Measurements from ENCODE around the gene KLHL17. TPM values are rescaled to one million over a fixed set of nuclear protein-coding genes. Genes with fewer than 3 reads are reported as not detected.

Gene KLHL17
- total and polyA plus RNA-seq, 9 of the 15 experiments (the other 6 are each of a cell fraction or from before 2014, with no cell fraction given) = 0.14 to 84.8 (median 13.0) TPM

DNA sequence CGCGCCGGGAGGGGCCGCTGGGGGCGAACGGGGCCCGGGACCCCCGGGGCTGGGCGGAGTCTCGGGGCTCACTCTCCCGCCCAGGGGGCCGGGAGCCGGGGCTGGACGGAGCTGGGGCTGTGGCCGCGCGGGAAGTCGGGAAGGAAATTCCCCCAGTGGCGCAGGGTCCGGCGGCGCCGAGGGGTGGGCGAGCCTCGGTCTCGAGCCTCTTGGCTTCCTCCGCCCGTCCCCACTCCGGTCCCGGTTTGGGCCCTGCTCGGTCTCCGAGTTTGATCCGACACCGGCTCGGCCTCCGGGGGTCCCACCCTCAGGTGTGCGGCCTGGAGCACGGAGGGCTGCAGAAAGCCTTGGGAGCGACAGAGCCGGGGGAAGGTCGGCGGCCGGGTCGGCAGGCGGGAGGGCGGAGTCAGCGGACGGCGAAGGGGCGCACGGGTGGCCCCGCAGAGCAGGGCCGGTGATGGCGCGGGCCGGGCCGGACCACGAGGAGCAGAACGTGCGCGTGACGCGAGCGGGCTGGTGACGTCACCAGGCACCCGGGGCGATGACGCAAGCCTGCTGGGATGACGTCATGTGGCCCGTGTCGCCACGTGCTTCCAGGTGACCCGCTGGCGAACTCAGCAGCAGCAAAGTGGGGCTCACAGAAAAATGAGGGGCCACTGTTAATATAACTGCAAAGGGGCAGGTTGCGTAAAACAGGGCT is 40.1 kb downstream of the KLHL17 start (continued):
- TF ChIP-seq RFX1 (IDR thresholded peaks at IDR 0.05) (no peak), CHD1 (IDR thresholded peaks at IDR 0.05; ENCODE audit: low read length) (peak; percentile 42), ELF1 (tag; IDR thresholded peaks at IDR 0.05) (no peak), NR3C1 (CRISPR knock-in tag; IDR thresholded peaks at IDR 0.05) (peak; percentile 99), SUPT5H (IDR thresholded peaks at IDR 0.05) (peak; percentile 81), RBM22 (IDR thresholded peaks at IDR 0.05; ENCODE audit: low read depth, low read length, poor library complexity, severe bottlenecking) (peak; percentile 39), ZNF124 (CRISPR knock-in tag; IDR thresholded peaks at IDR 0.05) (peak; percentile 95), KDM1A (IDR thresholded peaks at IDR 0.05) (peak; percentile 59 to 83; a peak in 3 of 4 replicates), PTRF (tag; IDR thresholded peaks at IDR 0.05) (no peak), XRCC4 (IDR thresholded peaks at IDR 0.05; ENCODE audit: extremely low read depth, insufficient read depth, insufficient read length) (no peak), ZNF589 (CRISPR knock-in tag; IDR thresholded peaks at IDR 0.05; ENCODE audit: low read depth) (peak; percentile 50; the same call in 1 of the 2 replicates), ZC3H4 (CRISPR knock-in tag; IDR thresholded peaks at IDR 0.05; ENCODE audit: borderline replicate concordance) (peak; percentile 92), FOXK1 (CRISPR knock-in tag; IDR thresholded peaks at IDR 0.05; ENCODE audit: borderline replicate concordance) (peak; percentile 96), EP300 (IDR thresholded peaks at IDR 0.05; ENCODE audit: low read length) (peak; percentile 18; the same call in 1 of the 2 replicates), TCF7L2 (IDR thresholded peaks at IDR 0.05; ENCODE audit: low read depth, low read length) (no peak), CEBPG (CRISPR knock-in tag; IDR thresholded peaks at IDR 0.05) (peak; percentile 98), CEBPG (tag; conservative IDR thresholded peaks at IDR 0.05 in 1 of 2, IDR thresholded peaks at IDR 0.05 in 1 of 2) (peak; percentile 97)
- TF ChIP-seq, protein P1, sequence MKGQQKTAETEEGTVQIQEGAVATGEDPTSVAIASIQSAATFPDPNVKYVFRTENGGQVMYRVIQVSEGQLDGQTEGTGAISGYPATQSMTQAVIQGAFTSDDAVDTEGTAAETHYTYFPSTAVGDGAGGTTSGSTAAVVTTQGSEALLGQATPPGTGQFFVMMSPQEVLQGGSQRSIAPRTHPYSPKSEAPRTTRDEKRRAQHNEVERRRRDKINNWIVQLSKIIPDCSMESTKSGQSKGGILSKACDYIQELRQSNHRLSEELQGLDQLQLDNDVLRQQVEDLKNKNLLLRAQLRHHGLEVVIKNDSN (CRISPR knock-in tag; IDR thresholded peaks at IDR 0.05) = peak; percentile 96
- TF ChIP-seq, protein P2, sequence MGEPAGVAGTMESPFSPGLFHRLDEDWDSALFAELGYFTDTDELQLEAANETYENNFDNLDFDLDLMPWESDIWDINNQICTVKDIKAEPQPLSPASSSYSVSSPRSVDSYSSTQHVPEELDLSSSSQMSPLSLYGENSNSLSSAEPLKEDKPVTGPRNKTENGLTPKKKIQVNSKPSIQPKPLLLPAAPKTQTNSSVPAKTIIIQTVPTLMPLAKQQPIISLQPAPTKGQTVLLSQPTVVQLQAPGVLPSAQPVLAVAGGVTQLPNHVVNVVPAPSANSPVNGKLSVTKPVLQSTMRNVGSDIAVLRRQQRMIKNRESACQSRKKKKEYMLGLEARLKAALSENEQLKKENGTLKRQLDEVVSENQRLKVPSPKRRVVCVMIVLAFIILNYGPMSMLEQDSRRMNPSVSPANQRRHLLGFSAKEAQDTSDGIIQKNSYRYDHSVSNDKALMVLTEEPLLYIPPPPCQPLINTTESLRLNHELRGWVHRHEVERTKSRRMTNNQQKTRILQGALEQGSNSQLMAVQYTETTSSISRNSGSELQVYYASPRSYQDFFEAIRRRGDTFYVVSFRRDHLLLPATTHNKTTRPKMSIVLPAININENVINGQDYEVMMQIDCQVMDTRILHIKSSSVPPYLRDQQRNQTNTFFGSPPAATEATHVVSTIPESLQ (CRISPR knock-in tag; IDR thresholded peaks at IDR 0.05) = peak; percentile 98; the same call in 1 of the 2 replicates
- TF ChIP-seq, protein P3, sequence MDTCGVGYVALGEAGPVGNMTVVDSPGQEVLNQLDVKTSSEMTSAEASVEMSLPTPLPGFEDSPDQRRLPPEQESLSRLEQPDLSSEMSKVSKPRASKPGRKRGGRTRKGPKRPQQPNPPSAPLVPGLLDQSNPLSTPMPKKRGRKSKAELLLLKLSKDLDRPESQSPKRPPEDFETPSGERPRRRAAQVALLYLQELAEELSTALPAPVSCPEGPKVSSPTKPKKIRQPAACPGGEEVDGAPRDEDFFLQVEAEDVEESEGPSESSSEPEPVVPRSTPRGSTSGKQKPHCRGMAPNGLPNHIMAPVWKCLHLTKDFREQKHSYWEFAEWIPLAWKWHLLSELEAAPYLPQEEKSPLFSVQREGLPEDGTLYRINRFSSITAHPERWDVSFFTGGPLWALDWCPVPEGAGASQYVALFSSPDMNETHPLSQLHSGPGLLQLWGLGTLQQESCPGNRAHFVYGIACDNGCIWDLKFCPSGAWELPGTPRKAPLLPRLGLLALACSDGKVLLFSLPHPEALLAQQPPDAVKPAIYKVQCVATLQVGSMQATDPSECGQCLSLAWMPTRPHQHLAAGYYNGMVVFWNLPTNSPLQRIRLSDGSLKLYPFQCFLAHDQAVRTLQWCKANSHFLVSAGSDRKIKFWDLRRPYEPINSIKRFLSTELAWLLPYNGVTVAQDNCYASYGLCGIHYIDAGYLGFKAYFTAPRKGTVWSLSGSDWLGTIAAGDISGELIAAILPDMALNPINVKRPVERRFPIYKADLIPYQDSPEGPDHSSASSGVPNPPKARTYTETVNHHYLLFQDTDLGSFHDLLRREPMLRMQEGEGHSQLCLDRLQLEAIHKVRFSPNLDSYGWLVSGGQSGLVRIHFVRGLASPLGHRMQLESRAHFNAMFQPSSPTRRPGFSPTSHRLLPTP (IDR thresholded peaks at IDR 0.05; ENCODE audit: borderline replicate concordance, extremely low read depth, insufficient read length) = no peak
- TF ChIP-seq, protein P4, sequence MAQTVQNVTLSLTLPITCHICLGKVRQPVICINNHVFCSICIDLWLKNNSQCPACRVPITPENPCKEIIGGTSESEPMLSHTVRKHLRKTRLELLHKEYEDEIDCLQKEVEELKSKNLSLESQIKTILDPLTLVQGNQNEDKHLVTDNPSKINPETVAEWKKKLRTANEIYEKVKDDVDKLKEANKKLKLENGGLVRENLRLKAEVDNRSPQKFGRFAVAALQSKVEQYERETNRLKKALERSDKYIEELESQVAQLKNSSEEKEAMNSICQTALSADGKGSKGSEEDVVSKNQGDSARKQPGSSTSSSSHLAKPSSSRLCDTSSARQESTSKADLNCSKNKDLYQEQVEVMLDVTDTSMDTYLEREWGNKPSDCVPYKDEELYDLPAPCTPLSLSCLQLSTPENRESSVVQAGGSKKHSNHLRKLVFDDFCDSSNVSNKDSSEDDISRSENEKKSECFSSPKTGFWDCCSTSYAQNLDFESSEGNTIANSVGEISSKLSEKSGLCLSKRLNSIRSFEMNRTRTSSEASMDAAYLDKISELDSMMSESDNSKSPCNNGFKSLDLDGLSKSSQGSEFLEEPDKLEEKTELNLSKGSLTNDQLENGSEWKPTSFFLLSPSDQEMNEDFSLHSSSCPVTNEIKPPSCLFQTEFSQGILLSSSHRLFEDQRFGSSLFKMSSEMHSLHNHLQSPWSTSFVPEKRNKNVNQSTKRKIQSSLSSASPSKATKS (CRISPR knock-in tag; IDR thresholded peaks at IDR 0.05) = no peak
